Stimulated activated CD4-positive, alpha-beta T cell treated with anti-CD3 and anti-CD28 coated beads, Interleukin-15, amount 100 ng/mL, for 48 hours (primary cell): Measurements from ENCODE around the gene BAX.

Experiments
- DNase-seq, 2 donors: peaks; one replicate each; pipeline ENCODE4 v3.0.0-alpha.2; 2020; ENCODE audit warnings: low read depth in 2 of 2

BAX gene

DNA sequence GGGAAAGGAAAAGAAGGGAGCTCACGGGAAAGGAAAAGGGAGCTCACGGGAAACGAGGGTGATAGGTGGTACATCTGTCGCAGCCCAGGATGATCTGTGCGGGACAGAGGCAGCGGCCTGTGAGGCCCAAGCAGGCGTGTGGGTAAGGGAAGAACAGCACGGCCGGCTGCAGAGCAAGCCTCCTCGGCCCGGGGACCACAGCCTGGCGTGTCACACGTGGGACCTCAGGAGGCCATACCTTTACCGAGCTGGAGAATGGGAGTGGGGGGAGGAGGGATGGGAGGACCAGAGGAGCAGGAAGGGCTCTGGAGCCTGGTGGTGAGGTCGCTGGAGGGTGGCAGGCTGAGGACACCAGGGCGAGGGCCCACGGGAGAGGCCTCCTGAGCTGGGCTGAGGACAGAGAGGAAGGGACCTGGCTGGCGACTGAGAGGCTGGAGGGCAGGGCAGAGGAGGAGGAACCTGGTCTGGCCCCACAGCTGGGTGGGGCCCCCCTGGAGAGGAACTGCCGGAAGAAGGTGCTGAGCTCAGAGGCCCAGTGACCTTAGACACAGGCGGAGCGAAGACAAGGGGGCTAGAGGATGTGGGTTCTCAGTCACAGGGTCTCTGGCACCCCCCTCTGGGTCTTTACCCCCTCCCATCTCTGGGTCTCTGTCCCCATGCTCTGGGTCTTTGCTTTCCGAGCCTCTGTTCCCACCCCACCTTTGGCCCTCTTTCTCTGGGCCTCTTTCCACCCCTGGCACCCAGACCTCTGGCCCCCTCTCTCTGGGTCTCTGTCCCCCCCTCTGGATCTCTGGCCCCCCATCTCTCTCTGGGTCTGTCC, 7.6 kb downstream of the BAX start:
- DNase-seq: no peak

GRCh38 chr19:48962849-48963165, 8.1 kb downstream of the BAX start:
- no peak for DNase-seq

GRCh38 chr19:48963371-48964204, 8.9 kb downstream of the BAX start:
- DNase-seq: peak; percentile 53 to 59

- DNase-seq: no peak
Measured at GRCh38 chr19:48964205-48965039, 9.7 kb downstream of the BAX start.

GRCh38 chr19:48965040-48965805, 10.5 kb downstream of the BAX start, which contains the start of gene FTL:
Gene FTL, plus strand, starts transcription at chr19:48965309. Its CDS starts 199 bp downstream, at chr19:48965508.
- DNase-seq: peak; percentile 87 to 91

DNA sequence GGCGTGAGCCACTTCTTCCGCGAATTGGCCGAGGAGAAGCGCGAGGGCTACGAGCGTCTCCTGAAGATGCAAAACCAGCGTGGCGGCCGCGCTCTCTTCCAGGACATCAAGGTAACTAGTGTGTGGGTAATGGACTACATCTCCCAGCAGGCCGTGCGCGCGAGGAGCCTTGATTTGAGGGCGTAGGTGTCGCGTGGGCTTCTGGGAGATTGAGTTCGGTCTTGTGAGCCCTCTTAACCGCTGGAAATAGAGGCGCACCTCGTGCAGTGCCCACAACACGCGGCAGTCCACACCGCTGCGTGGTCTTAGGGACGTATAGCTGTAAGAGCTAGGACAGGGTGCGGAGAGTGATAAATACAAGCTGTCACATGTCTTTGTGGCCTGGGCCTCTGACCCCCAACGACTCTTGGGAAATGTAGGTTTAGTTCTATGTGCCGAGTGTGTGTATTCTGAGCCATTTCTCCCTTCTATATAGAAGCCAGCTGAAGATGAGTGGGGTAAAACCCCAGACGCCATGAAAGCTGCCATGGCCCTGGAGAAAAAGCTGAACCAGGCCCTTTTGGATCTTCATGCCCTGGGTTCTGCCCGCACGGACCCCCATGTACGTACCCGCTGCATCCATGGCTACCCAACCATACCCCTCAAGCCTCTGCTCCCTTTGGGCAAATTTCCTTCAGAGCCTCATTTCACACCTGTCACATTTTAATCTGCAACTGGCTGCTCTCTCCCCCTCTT, 11.3 kb downstream of the BAX start:
- peak; percentile 84 to 88 for DNase-seq

GRCh38 chr19:48966541-48967345, 12.1 kb downstream of the BAX start:
- DNase-seq: no peak

GRCh38 chr19:48967346-48968178, 12.9 kb downstream of the BAX start:
- DNase-seq: no peak

- no peak for DNase-seq
Measured at GRCh38 chr19:48968179-48968661, 13.5 kb downstream of the BAX start.

DNA sequence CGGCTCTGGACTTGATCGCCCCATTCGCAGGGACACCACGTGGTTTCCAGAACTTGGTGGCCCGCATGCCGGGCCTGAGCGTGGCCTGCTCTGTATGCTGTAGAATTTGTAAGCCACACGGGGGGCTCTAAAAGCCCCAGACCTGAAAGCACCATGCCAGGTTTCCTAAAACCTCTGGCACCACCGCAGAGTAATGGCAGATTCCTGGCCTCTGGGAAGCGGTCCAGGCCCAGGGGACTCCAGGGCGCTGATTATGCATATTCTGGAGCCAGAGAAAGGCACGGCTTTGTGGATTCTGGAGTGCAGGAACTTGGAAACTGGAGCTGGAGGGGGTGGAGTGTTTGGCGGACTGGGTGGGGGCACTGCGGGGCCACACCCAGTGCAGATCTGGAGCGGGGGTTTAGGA, 14.1 kb downstream of the BAX start:
- DNase-seq: no peak

DNA sequence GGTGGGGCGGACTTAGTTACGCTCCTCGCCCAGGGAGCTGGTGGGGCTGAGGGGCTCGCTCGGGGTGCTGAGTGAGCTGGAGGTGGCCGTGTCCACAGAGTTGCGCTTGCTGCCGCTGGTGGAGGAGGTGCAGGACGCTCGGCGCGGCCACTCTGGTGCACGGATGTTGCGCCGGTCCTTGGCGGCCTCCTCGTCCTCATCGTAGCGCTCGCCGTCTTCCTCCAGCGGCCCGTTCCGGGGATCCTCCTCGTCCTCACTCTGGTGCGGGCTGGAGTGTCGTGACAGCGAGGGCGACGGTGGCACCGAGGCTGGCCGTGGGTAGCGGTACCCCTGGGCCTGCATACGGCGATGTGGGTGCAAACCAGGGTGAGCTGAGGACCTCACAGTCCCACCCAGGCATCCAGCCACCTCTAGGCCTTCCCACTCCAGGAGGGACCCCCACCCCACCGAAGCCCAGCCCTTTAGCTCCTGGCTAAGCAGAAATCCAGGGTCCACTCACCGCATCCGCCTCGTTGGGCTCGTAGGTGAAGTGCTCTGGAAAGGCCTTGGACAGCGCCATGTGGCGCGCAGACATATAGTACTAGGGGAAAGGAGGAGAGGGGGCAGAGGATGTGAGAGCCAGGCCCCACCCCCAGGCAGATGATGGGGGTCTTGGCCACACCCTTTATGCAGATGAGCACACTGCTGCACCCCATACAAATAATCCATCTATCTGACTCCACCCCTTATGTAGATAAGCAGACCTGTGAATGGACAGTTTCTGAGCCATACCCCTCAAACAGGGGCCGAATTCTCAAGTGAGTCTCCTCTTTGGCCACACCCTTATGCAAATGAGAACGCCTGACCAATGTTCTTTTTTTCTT, 14.8 kb downstream of the BAX start:
- DNase-seq: no peak

DNA sequence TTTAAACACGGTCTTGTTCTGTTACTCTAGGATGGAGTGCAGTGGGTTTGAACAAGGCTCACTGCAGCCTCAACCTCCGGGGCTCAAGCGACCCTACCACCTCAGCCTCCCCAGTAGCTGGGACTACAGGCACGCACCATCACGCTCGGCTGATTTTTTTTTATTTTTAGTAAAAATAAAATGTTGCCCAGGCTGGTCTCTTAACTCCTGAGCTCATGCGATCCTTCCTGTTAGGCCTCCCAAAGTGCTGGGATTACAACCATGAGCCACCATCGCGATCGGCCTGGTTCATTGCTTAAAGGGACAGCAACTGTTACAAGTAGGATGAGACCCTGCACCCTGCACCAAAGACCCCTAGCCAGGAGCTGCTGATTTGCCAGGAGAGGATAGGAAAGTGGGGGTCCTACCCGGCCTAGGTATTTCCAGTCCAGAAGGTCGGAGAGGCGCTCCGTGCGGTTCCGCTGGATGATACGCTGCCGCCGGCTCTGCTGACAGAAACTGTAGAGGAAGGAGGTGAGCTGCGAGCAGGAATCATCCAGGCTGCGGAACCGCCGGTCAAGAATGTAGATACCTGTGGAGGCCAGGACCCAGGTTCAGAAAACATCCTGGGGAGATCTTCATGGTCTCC, 15.6 kb downstream of the BAX start:
- DNase-seq: no peak

DNA sequence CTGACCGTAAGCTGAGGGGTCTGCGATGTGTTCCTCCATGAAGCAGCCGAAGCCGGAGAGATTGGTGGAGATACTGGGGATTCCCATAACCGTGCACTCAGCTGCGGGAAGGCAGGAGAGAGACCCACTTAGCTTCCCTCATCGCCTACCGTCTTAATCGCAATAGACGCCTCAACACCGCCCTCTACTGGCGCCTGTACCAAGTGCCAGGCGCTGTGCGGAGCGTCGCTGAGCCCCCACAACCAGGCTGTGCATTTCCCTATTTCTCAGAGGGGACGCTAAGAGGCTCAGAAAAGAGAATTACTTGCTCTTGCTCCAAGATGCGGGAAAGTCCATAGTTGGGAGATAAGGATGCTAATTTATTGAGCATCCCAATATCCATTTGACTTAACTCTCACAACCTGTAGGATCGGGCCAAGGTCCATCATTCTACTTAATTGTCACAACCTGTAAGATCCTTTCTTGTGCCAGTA, 16.3 kb downstream of the BAX start:
- DNase-seq: peak; percentile 54 to 76

DNA sequence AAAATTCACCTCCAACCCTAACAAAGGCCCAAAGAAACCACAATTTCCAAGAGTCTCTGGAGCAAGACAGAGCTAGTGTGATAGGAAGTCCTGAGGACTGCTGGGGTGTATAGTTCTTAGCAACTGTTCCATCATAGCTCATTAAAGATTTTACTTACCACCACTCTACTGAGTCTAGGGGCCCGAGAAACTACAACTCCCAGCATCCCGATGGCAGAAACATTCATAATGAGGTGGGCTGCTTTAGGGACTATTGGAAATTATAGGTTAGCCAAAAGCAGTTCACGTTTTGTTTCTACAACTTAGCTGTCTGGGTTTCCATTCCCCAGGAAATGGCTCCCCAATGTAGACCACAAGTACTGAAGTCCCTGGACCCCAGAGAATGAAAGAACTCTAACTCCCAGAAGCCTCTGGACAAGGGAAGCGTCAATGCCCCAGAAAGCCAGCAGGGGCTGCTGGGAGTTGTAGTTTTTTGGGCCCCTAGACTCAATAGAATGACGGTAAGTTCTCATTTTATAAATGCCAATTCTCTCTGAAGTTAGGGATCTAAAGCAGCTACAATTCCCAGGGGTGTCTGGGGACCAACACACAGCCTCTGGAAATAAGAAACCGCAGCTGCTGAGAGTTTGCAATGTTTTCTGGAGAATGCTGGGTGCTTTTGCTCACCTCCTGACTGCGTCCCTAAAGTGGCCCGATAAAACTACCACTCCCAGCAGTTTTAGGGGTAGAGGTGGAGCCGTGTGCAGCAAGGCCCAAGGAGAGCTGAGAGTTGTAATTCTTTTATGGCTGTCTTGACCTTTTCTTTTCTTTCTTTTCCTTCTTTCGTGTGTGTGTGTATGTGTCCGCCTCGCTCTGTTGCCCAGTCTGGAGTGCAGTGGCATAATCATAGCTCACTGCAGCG, 21.5 kb downstream of the BAX start:
- DNase-seq: no peak

GRCh38 chr19:48977061-48977460, 22.4 kb downstream of the BAX start:
- no peak for DNase-seq

DNA sequence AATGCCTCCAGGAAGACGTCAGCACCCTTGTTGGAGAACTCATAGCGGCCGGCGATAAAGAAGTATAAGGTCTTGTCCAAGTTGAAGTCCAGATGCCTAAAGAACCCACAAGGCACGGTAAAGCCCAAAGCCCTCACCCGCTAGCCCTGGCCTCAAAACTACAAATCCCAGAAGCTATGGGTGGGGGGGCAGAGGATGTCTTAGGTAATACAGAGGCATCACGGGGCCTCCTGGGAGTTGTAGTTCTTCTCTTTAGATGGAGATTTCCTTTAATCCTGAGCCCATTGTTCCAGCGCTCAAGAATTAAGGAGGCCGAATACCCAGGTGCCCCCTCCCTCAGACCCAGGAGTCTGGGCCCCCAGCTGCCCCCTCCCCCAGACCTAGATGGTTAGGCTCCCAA, 27.6 kb downstream of the BAX start:
- DNase-seq: no peak
